NCI-H187 treated with DMSO at 0.1 percent for 48 hours (cell line): ENCODE results near the gene CNTN1.
"Not testable (repeated sequence)": the region's sequence is repeated elsewhere in the genome, so short reads cannot be mapped to it uniquely, and the experiment has no call there.

Experiments
- DNase-seq: peaks from one replicate; lab custom pipeline; 2025; lab: John Stamatoyannopoulos, UW

Gene CNTN1

DNA sequence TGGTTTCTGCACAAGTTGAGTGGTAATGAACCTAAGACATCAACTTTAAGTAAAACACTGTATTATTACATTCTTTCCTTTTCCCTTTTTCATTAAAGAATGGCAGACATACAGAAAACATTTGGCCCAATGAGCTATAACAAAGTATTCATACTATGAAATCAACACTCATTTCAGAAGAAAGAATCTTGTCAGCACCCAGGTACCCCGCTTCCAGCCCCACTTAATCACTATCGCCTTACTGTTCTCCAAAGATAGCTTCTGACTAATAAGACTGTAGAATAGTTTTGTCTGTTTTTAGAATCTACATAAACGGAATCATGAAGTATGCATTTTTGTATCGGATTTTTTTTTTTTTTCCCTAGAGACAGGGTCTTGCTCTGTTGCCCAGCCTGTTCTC is 9.5 kb downstream of the CNTN1 start:
- DNase-seq = no peak

DNA sequence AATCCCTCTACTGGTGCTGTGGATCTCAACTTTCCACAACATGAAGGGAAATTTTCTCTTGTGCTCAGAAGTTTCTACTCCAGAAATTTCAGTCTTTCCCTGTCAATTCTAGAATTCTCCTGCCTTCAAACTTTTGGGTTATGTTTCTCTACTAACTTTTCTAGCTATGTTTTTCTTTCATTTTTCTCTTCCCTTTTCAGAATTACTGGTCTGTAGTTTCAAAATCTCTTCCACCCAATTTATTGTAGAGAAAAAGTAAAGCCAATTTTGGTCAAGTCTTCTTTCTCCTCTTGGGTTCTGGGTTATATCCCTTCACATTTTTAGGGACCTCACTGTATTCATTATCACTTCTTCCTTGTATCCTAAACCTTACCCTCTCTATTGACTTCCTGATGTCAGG is 18.9 kb downstream of the CNTN1 start:
- no peak for DNase-seq

DNA sequence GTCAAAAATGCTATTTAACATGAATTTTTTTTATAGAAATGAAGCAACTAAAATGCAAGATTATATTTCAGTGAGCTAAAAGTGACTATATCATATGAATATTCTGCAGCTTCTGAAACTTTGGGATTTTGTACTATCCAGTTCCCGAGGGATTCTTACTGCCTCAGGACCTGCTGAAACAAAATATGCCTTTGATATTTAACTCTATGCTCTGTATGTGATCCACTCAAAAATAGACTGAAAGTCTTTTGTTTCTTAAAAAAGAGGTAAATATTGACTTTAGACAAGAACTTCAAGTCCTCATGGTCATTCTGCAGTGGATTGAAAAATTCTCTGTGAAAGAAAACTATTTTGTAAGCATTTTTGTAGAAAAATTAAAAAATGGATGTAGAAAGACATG is 22.4 kb downstream of the CNTN1 start:
- DNase-seq = no peak

DNA sequence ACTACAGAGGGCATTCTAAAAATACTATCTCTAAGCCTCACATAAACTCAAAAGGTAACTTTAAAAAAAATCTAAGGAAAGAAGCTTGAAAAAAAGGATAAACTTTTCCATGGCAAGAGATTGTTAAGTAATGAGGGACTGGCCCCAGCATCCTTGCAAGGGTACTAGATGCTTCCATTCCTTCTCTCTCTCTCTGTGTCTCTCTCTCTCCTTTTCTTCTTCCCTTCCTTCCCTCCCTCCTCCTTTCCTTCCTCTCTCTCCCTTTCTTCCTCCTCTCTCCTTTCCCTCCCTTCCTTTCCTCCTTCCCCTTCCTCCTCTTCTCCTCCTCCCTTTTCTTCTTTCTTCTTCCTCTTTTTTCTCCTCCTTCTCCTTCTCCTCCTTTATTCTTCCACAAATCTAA is 23.8 kb downstream of the CNTN1 start:
- DNase-seq = no peak

DNA sequence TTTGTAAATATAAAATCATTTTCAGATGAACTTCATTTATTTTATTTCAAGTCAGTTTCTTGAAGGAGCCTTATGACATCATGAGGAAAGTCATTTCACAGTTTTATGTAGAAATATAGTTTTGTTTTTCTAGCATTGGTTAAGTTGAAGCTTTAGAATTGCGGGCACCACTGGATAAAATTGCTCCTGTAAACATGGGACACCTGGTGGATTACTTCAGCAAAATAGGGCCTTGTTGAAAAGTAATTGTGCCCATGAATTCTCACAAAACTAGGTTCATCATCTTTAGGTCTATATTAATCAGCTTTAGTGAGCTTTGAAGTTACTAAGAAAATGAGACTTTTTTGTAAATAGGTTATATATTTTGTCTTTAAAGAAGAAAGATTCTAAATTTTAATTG is 25.3 kb downstream of the CNTN1 start:
- DNase-seq = no peak

DNA sequence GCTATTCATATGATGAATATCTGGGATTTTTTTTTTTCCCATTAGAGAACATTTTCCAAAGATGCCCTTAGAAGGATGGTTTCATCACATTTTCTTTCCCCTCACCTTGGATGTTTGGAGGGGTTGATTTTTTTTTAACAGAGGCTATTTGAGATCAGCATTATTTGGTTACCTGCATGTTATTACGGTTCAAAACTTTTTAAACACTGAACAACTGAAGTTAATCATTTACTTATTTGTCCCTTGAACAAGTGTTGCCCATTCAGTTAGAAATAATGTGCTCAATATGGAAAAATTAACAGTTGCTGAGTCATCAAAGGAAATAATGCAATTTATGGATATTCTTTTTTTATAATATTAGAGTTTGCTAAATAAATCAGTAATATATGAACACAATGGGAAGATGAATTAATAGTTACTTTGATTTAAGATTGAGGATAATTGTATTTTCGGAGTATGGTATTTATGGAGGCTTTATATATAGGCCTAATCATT is 26.7 kb downstream of the CNTN1 start:
- DNase-seq = no peak

DNA sequence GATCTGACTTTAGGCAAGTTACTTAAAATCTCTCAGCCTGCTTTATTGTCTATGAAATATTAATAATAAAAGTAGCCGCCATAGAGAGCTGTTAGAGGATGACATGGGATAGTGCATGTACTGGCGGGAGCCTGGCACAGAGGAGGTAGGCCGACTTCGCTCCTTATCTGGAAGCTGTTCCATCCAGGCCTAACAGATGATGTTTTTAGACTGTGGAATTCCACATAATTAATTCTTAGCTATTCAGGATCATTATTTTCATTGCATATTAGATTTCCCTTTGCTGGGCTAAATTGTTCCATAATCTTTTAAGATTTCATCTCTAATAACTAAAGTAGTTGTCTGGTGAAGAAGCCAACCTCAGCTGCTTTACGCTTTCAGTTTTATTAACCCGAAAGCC is 30.8 kb downstream of the CNTN1 start:
- DNase-seq = no peak

DNA sequence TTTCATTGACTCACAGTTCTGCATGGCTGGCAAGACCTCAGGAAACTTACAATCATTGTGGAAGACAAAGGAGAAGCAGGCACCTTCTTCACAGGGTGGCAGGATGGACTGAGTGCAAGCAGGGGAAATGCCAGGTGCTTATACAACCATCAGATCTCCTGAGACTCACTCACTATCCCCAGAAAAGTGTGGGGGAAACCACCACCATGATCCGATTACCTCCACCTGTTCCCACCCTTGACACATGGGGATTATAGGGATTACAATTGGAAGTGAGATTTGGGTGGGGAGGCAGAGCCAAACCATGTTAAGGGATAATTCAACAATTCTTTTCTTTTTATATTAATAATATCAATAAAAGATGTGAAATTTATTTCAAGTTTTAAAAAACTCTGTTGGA is 34.1 kb downstream of the CNTN1 start:
- DNase-seq = no peak

DNA sequence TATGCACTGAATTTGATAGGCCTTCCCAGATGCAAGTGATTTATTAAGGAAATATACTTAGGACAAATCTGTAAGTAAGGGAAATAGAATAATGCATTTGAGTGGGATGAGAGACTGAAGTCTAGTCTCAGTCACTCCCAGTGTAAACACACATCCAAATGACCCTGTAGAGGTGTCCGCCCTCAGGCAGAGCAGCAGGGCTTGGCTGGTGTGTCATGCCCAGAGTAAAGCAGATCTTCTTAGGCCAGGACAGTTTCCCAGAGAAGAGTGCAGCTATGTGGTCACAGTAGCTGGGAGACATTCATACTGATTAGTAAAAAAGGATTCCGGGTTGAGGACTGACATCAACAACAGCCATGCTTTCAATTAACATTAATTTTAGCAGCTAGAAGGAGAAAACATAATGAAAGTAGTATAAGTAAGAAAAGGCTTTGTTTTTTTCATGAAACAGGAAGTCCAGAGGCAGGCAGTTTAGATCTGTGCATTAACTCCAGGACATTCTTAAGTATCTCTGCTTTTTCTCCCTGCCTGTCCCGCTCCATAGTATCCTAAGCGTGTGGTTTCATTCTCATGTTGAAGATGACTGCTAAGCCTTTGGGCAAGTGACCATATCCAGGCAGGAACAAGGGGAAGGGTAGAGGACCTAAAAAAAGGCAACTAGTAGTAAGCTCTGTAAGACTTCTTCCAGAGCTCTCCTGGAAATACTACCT is 35.7 kb downstream of the CNTN1 start:
- DNase-seq = no peak

DNA sequence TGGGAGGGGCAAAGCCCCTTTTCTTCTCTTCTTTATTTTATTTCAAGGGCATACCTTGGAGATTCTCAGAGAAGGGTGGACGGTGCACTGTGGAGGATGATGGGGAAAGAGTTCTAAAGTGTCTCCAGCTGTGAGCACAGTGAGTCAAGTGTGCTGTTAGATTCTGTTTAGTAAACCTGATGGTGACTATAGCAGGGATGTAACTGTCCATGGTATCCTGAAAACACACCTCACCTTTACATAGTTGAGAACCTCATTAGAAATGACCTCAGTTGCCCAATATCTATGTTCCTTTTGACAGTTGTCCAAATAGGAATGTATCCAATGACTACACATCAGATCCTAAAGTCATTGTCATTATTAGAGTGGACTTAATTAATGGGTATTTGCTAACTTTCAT is 38.0 kb downstream of the CNTN1 start:
- no peak for DNase-seq

DNA sequence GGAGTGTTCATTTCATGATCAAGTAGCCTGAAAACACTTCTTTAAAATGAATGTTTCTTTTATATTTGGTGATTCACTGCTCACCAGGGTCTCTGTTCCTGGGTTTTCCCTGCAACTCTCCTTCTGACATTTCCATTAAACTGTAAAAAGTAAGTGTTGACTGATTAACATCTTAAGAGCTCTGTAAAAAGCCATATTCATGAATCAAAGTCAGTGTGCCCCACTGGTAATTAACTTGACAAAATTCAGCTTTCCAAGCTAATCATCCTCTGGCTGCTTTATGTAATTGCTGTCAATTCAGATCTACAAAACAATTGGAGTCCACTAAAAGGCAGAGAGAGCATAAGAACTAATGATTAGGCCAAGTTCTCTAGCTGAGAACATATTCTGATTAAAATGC is 41.6 kb downstream of the CNTN1 start:
- no peak for DNase-seq

DNA sequence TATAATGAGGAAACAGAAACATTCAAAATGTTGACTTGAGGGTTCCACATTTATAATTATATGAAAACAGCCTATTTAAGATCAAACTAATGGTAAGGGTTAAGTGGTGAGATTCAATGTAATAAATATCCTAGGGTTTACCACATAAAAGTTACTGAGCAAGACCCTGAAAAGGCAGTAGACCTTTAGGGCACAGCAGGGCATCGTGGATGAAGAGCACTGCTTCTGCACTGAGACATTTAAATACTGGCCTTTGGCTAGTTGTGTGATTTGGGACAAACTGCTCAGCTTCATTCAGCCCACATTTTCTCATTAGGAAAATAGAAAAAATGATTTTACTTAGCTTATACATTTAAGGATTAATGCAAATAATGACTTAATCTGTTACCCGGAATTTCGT is 42.0 kb downstream of the CNTN1 start:
- DNase-seq = no peak

DNA sequence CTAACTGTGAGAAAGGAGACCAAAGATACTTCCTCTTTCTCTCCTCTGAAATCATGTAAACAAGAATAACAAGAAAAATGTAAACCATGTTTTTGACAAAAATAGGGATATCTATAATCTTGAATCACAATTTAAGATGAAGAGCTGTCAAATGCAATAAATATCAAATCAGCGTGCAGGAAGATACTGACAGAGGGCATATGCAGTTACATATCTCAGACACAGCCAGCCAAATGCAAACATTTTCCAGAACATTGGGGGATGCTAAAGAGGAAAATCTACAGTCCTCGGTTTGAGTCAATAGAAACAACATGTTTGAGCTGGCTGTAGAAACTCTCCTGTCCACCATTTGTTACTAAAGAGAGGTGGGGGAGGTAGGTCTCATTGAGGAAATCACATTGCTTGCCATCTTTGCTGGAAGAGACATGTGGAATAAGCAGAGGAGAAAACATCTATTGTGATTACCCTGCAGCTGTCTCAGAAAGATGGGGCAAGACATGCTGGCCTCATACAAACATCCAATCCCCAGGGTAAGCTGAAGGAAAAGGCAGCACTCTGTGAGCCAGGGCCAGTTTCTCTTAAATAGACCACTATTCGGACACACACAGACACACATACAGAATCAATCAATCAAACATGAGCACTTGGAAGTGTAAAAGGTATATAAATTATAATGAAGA is 43.5 kb downstream of the CNTN1 start:
- no peak for DNase-seq

DNA sequence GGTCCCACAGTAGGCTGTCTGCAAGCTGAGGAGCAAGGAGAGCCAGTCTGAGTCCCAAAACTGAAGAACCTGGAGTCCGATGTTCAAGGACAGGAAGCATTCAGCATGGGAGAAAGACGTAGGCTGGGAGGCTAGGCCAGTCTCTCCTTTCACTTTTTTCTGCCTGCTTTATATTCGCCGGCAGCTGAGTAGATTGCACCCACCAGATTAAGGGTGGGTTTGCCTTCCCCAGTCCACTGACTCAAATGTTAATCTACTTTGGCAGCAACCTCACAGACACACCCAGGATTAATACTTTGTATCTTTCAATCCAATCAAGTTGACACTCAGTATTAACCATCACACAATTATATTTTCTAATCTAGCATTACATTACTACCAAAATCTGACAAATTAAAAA is 45.2 kb downstream of the CNTN1 start:
- not testable (repeated sequence) for DNase-seq

DNA sequence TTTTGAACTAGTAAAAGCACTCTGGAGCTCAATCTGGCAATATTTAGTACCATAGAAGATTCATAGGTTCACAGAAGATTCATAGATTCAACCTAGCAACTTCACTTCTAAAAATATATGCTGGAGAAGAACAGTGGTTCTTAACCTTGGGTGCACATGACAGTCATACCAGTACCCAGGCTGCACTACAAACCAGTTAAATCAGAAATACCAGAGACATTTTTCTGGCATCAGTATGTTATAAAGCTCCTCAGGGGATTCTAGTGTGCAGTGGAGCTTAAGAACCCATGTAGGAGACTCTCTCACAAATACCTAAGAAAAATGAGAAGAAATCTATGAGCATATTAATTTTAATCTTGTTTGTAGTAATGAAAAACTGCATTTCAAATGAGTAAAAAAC is 46.6 kb downstream of the CNTN1 start:
- no peak for DNase-seq

DNA sequence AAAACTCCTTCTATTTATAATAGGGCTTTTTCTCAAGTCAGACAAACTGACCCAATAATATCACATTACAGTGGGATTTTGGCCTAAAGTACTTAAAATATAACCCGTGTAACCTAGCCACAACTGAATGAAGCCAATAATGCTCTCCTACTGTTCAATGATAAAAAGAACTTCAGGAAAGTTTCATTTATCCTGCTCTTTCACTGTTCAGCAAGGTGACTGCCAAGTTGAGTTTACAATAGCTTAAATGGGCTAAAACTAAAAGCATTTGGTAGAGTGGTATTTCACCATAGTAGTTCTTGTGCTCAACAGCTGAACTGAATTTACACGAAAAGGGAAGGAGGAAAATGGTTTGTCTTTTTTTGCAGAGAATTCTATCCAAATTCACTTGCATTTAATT is 49.8 kb downstream of the CNTN1 start:
- no peak for DNase-seq

DNA sequence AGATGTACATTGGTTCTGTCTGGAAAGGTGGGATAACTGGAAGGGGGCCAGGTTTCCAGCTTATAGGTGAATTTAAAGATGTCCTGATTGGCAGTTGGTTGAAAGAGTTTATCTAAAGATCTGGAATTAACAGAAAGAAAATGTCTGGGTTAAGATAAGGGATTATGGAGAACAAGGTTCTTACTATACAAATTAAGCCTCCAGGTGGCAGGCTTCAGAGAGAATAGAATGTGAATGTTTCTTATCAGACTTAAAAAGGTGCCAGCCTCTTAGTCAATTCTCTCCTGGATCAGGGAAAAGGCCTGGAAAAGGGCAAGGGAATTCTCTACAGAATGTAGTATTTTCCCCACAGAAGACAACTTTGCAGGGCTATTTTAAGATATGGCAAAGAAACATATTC is 53.1 kb downstream of the CNTN1 start:
- DNase-seq = no peak

DNA sequence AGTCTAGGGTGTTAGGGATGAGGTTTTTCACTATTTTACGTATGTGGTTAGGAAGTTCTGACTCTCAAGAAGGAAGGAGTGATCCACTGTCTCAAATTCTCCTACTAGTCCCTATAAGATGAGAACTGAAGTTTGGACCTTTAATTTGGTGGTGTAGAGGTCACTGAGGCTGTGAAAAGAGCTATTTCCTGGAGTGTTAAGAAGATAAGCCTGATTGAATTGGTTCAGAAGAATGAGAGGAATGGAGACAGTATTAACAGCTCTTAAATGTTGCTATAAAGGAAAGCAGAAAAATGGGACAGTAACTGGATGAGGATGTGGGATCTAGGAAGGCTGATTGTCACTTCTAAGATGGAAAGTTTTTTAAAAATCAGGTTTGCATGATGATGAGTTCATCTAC is 57.6 kb downstream of the CNTN1 start:
- no peak for DNase-seq

DNA sequence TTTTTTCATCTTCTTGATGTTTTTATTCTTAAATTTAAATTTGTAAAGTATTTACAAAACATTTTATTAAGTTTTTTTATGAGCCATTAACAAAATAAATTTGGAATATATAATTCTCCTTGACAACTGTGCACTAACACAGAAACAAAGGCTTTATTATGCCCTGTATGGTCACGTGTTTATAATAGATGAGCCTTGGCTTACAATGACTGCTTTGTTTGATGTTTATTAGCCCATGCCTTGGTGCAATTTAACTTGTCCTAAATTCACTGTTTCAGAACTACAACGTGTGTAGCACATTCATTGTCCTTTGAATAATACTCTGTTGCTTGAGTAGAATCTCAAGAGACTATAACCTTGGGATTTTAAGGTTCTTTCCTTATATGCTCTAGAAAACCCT is 59.8 kb downstream of the CNTN1 start:
- no peak for DNase-seq

DNA sequence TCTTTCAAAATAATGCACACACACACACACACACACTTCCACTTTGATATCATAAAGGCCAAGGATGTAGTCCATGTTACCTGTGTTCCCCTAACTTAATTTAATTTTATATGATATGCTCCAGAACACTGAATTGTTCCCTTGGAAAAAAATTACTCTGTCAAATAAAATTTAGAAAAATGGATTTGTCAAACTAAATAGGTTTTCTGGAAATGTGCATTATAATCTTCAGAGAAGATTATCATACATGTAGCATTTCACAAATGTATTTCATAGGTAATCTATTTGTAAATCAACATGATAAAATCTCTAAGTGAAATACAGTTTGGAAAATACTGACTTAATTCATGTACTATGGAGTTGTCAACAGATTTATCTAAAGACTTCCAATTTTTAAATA is 68.6 kb downstream of the CNTN1 start:
- no peak for DNase-seq

DNA sequence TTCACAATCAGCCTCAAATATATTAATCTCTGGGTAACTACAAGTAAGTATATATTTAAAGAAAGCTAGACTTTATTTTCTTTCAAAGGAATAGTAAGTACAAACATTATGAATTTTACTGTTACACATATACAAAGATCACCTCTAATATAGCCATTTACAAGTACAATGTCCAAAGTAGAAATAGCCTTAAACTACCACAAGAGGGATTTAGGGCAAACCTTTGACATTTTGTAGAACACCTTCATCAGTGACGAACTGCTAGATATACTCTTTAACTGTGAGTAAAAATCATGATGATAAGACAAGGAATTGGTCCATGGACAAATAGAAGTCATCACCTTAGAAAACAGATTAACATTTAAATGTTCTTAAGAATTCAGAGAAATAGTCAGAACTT is 69.8 kb downstream of the CNTN1 start:
- DNase-seq = no peak

DNA sequence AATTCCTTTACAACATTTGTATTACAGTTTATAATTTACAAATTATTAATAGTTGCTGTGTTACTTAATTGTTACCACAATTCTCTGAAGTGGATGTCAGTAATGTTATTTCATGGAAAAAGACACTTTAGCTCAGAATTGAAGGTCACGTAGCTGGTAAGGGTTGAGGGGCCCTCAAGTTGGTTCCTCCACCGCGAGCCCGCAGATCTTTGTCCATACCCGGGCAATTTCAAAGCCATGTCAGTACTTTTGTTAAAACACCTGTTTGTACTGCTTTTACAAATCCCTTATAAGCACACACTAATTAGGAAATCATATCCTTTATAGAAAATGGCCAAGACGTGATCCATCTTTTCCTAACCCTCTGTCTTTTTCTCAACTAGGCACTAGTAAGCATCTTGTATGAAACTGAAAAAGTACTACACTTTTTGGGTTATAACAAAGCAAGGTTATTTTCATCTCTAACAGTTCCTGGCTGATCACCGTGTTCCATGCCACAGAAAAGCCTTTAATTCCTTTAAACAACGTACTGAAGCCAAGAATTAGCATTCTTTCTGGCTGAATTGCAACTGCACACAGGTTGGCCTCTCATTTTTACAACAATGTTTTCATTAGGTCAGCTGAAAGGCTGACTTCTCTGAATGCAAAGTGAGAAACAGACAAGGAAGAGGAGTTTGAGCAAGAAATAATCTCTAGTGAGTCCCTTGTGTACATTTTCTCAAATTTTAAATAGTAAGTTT is 76.1 kb downstream of the CNTN1 start:
- DNase-seq = no peak

DNA sequence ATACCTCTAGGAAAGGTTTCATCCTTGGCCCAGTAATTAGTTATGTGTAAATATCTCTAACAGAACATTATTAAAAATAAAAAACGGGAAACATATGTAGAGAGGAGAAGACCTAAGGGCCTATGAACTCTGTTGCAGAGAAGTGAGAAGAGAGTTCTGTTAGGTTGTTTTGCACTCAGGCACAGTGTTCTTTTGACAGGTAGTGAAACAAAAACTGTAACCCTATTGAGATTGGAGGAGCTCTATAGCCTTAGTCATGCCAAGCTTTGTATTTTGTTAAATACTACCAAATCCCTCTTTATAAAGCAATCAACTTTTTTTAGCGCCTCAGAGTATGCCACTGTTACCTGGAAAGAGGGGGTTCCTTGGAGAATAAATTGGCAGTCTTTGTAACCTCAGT is 77.6 kb downstream of the CNTN1 start:
- DNase-seq = no peak
